ENCODE measurements around the gene GJA9.

GJA9 gene

DNA sequence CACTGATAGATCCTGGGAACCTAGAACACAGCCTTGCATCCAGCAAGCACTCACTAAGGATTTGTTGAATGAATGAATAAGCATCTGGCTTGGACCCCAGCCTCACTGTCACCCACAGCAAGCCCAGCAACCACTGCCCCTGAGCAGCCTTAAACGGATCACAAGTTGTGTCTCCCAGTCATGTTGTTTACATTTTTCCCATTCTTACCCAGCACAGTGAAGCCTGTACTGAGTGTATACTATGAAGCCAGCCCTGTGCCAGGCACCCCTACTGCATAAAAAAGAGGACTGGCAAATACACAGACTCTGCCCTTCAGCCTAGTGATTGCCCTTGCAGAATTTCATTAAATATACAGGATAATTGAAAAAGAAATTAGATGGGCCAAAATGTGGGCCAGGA is 52.0 kb downstream of the GJA9 start:
- no peak for DNase-seq

DNA sequence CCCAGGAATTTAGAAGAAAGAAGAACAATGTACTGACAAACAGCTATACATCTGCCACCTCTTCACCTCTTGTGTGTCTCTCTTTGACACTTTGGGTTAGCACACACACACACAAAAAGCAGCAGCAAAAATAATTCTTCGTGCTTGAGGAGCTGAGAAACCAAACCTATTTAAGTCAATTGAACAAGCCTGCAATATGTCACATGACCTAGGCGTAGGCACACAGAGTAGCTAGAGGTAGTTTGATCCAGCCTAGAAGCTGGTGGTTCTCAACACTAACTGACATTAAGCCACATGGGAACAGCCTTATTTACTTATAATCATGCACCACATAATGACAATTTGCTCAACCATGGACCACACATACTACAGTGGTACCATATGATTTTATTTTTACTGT is 54.1 kb downstream of the GJA9 start:
- DNase-seq, result no peak

DNA sequence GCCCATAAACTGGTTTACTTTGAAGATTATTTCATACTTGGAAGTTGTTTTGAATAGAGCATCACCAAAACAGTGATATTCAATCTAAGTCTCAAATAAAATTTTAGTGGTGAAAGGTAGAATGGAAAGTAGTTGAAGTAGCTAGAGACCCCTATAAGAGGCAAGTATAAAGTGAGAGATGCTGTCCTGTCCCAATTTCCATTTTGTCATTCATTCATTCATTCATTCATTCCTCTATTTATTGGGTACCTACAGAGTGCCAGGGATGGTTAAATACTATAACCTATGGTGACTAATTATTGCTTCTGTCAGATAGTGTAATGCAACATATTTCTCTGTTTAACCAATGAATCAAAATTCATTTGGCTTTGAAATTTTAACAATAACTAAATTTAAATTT is 54.5 kb downstream of the GJA9 start:
- DNase-seq, result no peak

GRCh38 chr1:38826262-38826661 is 55.1 kb downstream of the GJA9 start:
- no peak for DNase-seq

All from NCI-H1694 (cell line).